ENCODE data around the gene NAGPA. TPM values are rescaled to one million over a fixed set of nuclear protein-coding genes. Genes with fewer than 3 reads are reported as not detected.

Gene NAGPA
- total and polyA plus RNA-seq, 2 of the 13 experiments (the other 11 are each of a cell fraction or from before 2014, with no cell fraction given) = 27.1 to 60.3 TPM

- no peak; the same call in 1 of the 2 replicates for TF ChIP-seq TEF (CRISPR knock-in tag; IDR thresholded peaks at IDR 0.05)
- TF ChIP-seq SIN3B (IDR thresholded peaks at IDR 0.05; ENCODE audit: low read length) = peak; percentile 91
- TF ChIP-seq BORCS8-MEF2B (CRISPR knock-in tag; IDR thresholded peaks at IDR 0.05) = peak; percentile 94
- TF ChIP-seq SNAPC5 (CRISPR knock-in tag; IDR thresholded peaks at IDR 0.05; ENCODE audit: borderline replicate concordance) = no peak
- no peak for TF ChIP-seq GRHL1 (CRISPR knock-in tag; conservative IDR thresholded peaks at IDR 0.05)
- TF ChIP-seq TBX3 (IDR thresholded peaks at IDR 0.05; ENCODE audit: borderline replicate concordance) = no peak
- peak; percentile 97 for TF ChIP-seq GZF1 (CRISPR knock-in tag; IDR thresholded peaks at IDR 0.05)
- TF ChIP-seq ZBTB34 (CRISPR knock-in tag; IDR thresholded peaks at IDR 0.05) = peak; percentile 71; the same call in 1 of the 2 replicates
- TF ChIP-seq ZNF101 (CRISPR knock-in tag; IDR thresholded peaks at IDR 0.05; ENCODE audit: borderline replicate concordance, low read depth) = no peak
- peak; percentile 80; the same call in 1 of the 2 replicates for TF ChIP-seq ZNF367 (CRISPR knock-in tag; IDR thresholded peaks at IDR 0.05; ENCODE audit: borderline replicate concordance)
- TF ChIP-seq NAIF1 (CRISPR knock-in tag; IDR thresholded peaks at IDR 0.05; ENCODE audit: borderline replicate concordance) = no peak
- TF ChIP-seq ZNF501 (CRISPR knock-in tag; IDR thresholded peaks at IDR 0.05) = peak; percentile 93
- peak; percentile 85; the same call in 1 of the 2 replicates for TF ChIP-seq MIER2 (CRISPR knock-in tag; IDR thresholded peaks at IDR 0.05)
- TF ChIP-seq LCORL (IDR thresholded peaks at IDR 0.05) = peak; percentile 77
- peak; percentile 86; the same call in 1 of the 2 replicates for TF ChIP-seq LCORL (CRISPR knock-in tag; IDR thresholded peaks at IDR 0.05)
- TF ChIP-seq PREB (CRISPR knock-in tag; IDR thresholded peaks at IDR 0.05) = no peak
- TF ChIP-seq HIC2 (CRISPR knock-in tag; IDR thresholded peaks at IDR 0.05; ENCODE audit: low read depth) = peak; percentile 34
- peak; percentile 87; the same call in 1 of the 2 replicates for TF ChIP-seq MEF2D (CRISPR knock-in tag; IDR thresholded peaks at IDR 0.05)
- peak; percentile 97 for TF ChIP-seq POLR2AphosphoS5 (IDR thresholded peaks at IDR 0.05; ENCODE audit: low read depth, low read length)
- no peak for TF ChIP-seq HOXA5 (CRISPR knock-in tag; IDR thresholded peaks at IDR 0.05)
- TF ChIP-seq NR2C2 (CRISPR knock-in tag; IDR thresholded peaks at IDR 0.05; ENCODE audit: borderline replicate concordance) = peak; percentile 41; the same call in 1 of the 2 replicates
- TF ChIP-seq HDAC6 (IDR thresholded peaks at IDR 0.05; ENCODE audit: low read depth, low read length) = no peak
- TF ChIP-seq ZNF616 (CRISPR knock-in tag; IDR thresholded peaks at IDR 0.05; ENCODE audit: low read depth) = peak; percentile 75; the same call in 1 of the 2 replicates
Measured at GRCh38 chr16:5071681-5072333, 38.1 kb upstream of the NAGPA start, which contains the start of gene ALG1 (continued).

Measured in HepG2 (cell line).